MCF 10A (cell line): ENCODE measurements around the gene ARPC5. TPM values are rescaled to one million over a fixed set of nuclear protein-coding genes. Genes with fewer than 3 reads are reported as not detected.
"Not testable (repeated sequence)": the region's sequence is repeated elsewhere in the genome, so short reads cannot be mapped to it uniquely, and the experiment has no call there.

ENCODE experiments used
- Bru-seq: library from RNA; stranded (reverse); fragments of 400-500 nt; gene quantifications from one replicate; lab custom pipeline; 2021; lab: Mats Ljungman, UMichigan
- BruChase-seq, 2 experiments: library from RNA; stranded (reverse); fragments of 400-500 nt; gene quantifications; one replicate each; lab custom pipeline; 2021; lab: Mats Ljungman, UMichigan
- BruUV-seq: library from RNA; stranded (reverse); fragments of 400-500 nt; replicated peaks from 2 replicates; lab custom pipeline; 2021; lab: Mats Ljungman, UMichigan
- CTCF ChIA-PET: fragments of 300-600 bp; sonication (Branson Sonifier 250); formaldehyde crosslinking; extraction: SDS; loops from one replicate; lab custom pipeline; 2021; ENCODE audit warnings: antibody characterized with exemption, inconsistent platforms; lab: Yijun Ruan, JAX
- POLR2A ChIA-PET: fragments of 300-600, 350-650 bp; sonication (Branson Sonifier 250); formaldehyde crosslinking; extraction: SDS; loops from one replicate; lab custom pipeline; 2020; ENCODE audit warnings: antibody characterized with exemption, inconsistent platforms; lab: Yijun Ruan, JAX
- DNase-seq: peaks from one replicate; pipeline ENCODE4 v3.0.0-alpha.2; 2018; ENCODE audit not compliant: unreplicated experiment
- H3K27ac Mint-ChIP-seq: one replicate; pipeline ENCODE4 v1.8.0; 2022; ENCODE audit warnings: mild to moderate bottlenecking, low read depth, mixed read lengths; ENCODE audit not compliant: unreplicated experiment
- H3K27me3 Mint-ChIP-seq: one replicate; pipeline ENCODE4 v1.8.0; 2022; ENCODE audit warnings: mixed read lengths; ENCODE audit not compliant: insufficient read depth, unreplicated experiment
- H3K36me3 Mint-ChIP-seq: one replicate; pipeline ENCODE4 v1.8.0; 2022; ENCODE audit warnings: mild to moderate bottlenecking, moderate library complexity, mixed read lengths; ENCODE audit not compliant: insufficient read depth, unreplicated experiment
- H3K4me1 Mint-ChIP-seq: one replicate; pipeline ENCODE4 v1.8.0; 2022; ENCODE audit warnings: mixed read lengths; ENCODE audit not compliant: insufficient read depth, unreplicated experiment
- H3K4me3 Mint-ChIP-seq: one replicate; pipeline ENCODE4 v1.8.0; 2022; ENCODE audit warnings: mild to moderate bottlenecking, moderate library complexity, mixed read lengths; ENCODE audit not compliant: unreplicated experiment
- H3K9me3 Mint-ChIP-seq: one replicate; pipeline ENCODE4 v1.8.0; 2022; ENCODE audit warnings: mixed read lengths; ENCODE audit not compliant: unreplicated experiment
- CTCF ChIP-seq: fragments of 200-600 bp; IDR thresholded peaks from one replicate; pipeline ENCODE4 v1.8.0; 2022; ENCODE audit warnings: antibody characterized with exemption, mild to moderate bottlenecking; ENCODE audit not compliant: unreplicated experiment
- intact Hi-C: fragments of 100-400 bp; cut with micrococcal nuclease; formaldehyde crosslinking; loops from 2 replicates; pipeline ENCODE4 v1.14.1; 2022
- long read RNA-seq: library from polyadenylated mRNA; stranded (forward); transcript quantifications from one replicate; pipeline ENCODE4 v2.0.0, GENCODE V29; 2022
- total RNA-seq: library from RNA; stranded (reverse); gene quantifications from 2 replicates; pipeline ENCODE4 v1.2.3, GENCODE V29; 2022

ARPC5 gene
- total RNA-seq (195 and 240 TPM in 2 replicates), Bru-seq, nascent RNA (percentile 98 among the genes with signal in this experiment), BruChase-seq, experiment 1, labeled RNA remaining after a 6-hour chase (percentile 99 among the genes with signal in this experiment), BruChase-seq, experiment 2, labeled RNA remaining after a 2-hour chase (percentile 98 among the genes with signal in this experiment)
- long read RNA-seq, full-length matches to known transcripts = 913 of 932 reads
- long read RNA-seq, partial matches to known transcripts = 4 of 932 reads
- long read RNA-seq, other reads (novel, unspliced or antisense) = 15 of 932 reads

DNA sequence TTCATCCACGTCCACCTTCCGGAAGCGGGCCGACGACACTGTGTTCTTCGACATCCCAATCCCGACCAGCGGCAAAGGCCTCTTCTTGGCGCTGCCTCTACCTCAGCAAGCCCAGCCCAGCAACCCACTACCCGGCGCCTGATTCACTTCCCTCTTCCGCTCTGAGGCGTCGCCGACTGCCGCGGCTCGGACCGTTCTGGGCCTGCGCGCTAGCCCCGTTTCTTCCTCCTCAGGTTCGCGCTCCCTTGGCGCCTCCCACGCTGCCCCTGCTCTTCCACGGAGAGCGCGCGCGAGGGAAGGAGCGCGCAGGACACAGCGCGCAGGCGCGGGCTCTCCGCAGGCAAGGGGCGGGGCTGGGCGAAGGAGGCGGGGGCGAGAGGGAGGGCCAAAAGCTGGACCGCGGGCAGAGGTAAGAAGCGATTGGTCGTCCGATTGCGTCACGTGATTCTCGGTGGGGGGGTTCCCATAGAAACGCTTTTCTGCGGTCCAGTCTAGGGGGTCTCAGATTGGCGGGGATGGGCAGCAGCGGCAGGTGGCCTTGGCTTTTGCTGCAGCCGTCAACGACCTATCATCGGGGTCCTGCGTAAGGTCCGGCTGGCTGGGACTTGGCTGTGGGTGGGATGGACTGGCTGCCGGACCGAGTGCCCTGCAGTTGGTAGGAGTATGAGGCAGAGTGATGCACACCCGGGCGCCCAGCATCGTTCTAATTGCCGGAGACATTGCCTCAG, at the start of gene ARPC5:
TSS of gene ARPC5 (minus strand) at position 178 of the 728 bp plus-strand sequence. CDS start at position 54, 124 bp downstream.
- peak; percentile 99 for DNase-seq
- no peak for TF ChIP-seq CTCF
- Mint-ChIP-seq H3K4me3 (peak within 1 kb of the TSS; percentile 100), H3K9me3 (no peaks in the 10 kb centered on the region), H3K27me3 (no peaks in the 10 kb centered on the region), H3K27ac (peak within 1 kb of the TSS; percentile 97), H3K36me3 (peaks cover 22% of the 10 kb centered on the region), H3K4me1 (peaks cover 15% of the 10 kb centered on the region)
- intact Hi-C loops = loop anchor here (1.0 to 10.0 kb wide), 2 partner anchors 281 to 749 kb away; partner anchors contain the start of gene C1orf21
- BruUV-seq = no TSS peak
- CTCF ChIA-PET = interaction anchor here (1.2 to 4.3 kb wide), 2 partner anchors 20 to 49 kb away, joined by 3 to 21 read pairs; no protein-coding TSS in a partner anchor
- POLR2A ChIA-PET = interaction anchor here (0.6 to 5.9 kb wide), 10 partner anchors 10 to 608 kb away, joined by 3 to 67 read pairs (median 4); partner anchors contain the start of gene TSEN15

DNA sequence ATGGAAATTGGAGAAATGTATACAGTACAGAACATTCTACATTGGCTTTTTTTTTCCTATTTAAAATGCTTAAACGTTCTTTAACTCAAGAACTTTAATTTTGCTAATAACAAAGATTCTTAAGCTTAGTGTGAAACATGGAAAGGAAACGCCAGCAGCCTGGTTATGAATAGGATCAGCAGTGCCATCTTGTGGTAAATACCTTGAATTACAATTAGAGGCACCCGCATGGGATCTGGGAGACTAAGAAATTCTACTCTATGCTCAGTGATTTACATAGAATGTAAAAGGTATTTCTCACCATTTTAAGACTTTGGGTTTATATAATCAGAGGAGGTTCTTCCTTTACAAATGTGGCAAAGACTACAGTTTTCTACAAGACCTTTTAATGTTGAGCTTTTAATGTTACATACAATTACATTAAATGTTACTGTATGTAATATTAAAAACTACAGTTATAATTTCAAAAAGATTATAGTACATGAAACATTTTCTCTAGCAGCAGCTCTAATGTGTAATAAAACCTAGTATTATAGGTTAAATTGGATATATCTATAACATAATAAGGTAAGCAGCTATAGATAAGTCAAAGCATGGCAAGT, 49.6 kb upstream of the ARPC5 start:
- peak; percentile 88 for TF ChIP-seq CTCF
- H3K9me3 Mint-ChIP-seq = peaks cover 7% of the 10 kb centered on the region

GRCh38 chr1:183679363-183679762, 43.8 kb upstream of the ARPC5 start:
- H3K27me3 Mint-ChIP-seq, intact Hi-C loops, BruUV-seq, H3K36me3 Mint-ChIP-seq, H3K27ac Mint-ChIP-seq, DNase-seq, H3K9me3 Mint-ChIP-seq, H3K4me3 Mint-ChIP-seq: not testable (repeated sequence)
- H3K4me1 Mint-ChIP-seq = peaks cover 14% of the 10 kb centered on the region
- ChIA-PET POLR2A (interaction anchor here (0.7 to 1.2 kb wide), 2 partner anchors 237 to 1148 kb away, joined by 3 read pairs; no protein-coding TSS in a partner anchor), CTCF (interaction anchor here (0.6 to 8.3 kb wide), 3 partner anchors 10 to 145 kb away, joined by 4 to 189 read pairs (median 4); partner anchors contain the start of gene APOBEC4)

More for the DNA sequence above, 49.6 kb upstream of the ARPC5 start:
- H3K4me3 Mint-ChIP-seq = no peak overlapping the region
- CTCF ChIA-PET = interaction anchor here (0.5 to 8.3 kb wide), 60 partner anchors 9 to 1848 kb away, joined by 3 to 189 read pairs (median 5); partner anchors contain the start of genes APOBEC4, ARPC5 and TSEN15
- intact Hi-C loops = loop anchor here (1.0 to 2.0 kb wide), 6 partner anchors 30 to 722 kb away; no protein-coding TSS in a partner anchor
- BruUV-seq = no TSS peak
- POLR2A ChIA-PET = interaction anchor here (0.6 to 2.3 kb wide), 13 partner anchors 10 to 231 kb away, joined by 3 to 18 read pairs (median 4); partner anchors contain the start of gene ARPC5
- H3K27me3 Mint-ChIP-seq = no peaks in the 10 kb centered on the region
- no peaks in the 10 kb centered on the region for H3K36me3 Mint-ChIP-seq
- H3K4me1 Mint-ChIP-seq = no peaks in the 10 kb centered on the region
- no peak overlapping the region for H3K27ac Mint-ChIP-seq
- DNase-seq = peak; percentile 71

GRCh38 chr1:183678819-183679218, 43.2 kb upstream of the ARPC5 start:
- Mint-ChIP-seq H3K4me3 (no peak overlapping the region), H3K36me3 (no peaks in the 10 kb centered on the region), H3K4me1 (peaks cover 14% of the 10 kb centered on the region), H3K27ac (no peak overlapping the region), H3K9me3 (peaks cover 7% of the 10 kb centered on the region), H3K27me3 (no peaks in the 10 kb centered on the region)
- ChIA-PET CTCF (interaction anchor here (0.6 to 1.5 kb wide), 3 partner anchors 23 to 195 kb away, joined by 3 to 4 read pairs (median 4); no protein-coding TSS in a partner anchor), POLR2A (no interaction called here)
- no peak for DNase-seq
- BruUV-seq = no TSS peak
- intact Hi-C loops = no loop called here
- TF ChIP-seq CTCF = no peak
